Adrenal gland (tissue), 5 donors: ENCODE results near the gene TUBA8.

ENCODE experiments used
- CTCF ChIP-seq, 6 experiments: fragments of 450-650 bp in 4 of 6; fragments of 200-600 bp in 2 of 6; sonication (generic) in 1 of 6; IDR thresholded peaks; 1 replicate in 5 of 6; 2 replicates in 1 of 6; pipeline versions ENCODE4 v1.5.1 to v1.8.0; 2016 to 2021; ENCODE audit warnings: antibody characterized with exemption in 6 of 6, mild to moderate bottlenecking in 2 of 6, moderate library complexity in 1 of 6
- POLR2A ChIP-seq, 2 donors: fragments of 450-650 bp; IDR thresholded peaks; one replicate each; pipeline ENCODE4 v1.6.1; 2017; ENCODE audit warnings: antibody characterized with exemption in 2 of 2, mild to moderate bottlenecking in 2 of 2, moderate library complexity in 1 of 2
- donor health status: DM: no; HTN: no; CAD: no.

- TF ChIP-seq POLR2A (IDR thresholded peaks at IDR 0.05), result no peak
- TF ChIP-seq CTCF (IDR thresholded peaks at IDR 0.05), result no peak
Observed at GRCh38 chr22:18100781-18101180, 9.8 kb upstream of the TUBA8 start.
